SK-N-SH treated with all-trans-retinoic acid at 6 μM for 48 hours (cell line): ENCODE data around the gene BST1.

Experiments used
- ATAC-seq: fragments of 200-7000 bp; cut with Tn5 transposase; 3 replicates; pipeline ENCODE4 v1.9.1; 2020; ENCODE audit warnings: mild to moderate bottlenecking, moderate library complexity
- CSDC2 ChIP-seq: fragments of 250-450 bp; sonication (Bioruptor Pico); IDR thresholded peaks from 2 replicates; pipeline ENCODE4 v1.5.0; 2020; ENCODE audit warnings: mild to moderate bottlenecking, moderate library complexity
- ESRRG ChIP-seq: fragments of 250-450 bp; sonication (Bioruptor Pico); IDR thresholded peaks from 2 replicates; pipeline ENCODE4 v1.6.1; 2021; ENCODE audit warnings: mild to moderate bottlenecking
- GLIS3 ChIP-seq: fragments of 250-450 bp; sonication (Bioruptor Pico); IDR thresholded peaks from 2 replicates; pipeline ENCODE4 v1.5.0; 2020; ENCODE audit warnings: mild to moderate bottlenecking, moderate library complexity
- OSR1 ChIP-seq: fragments of 250-450 bp; sonication (Bioruptor Pico); IDR thresholded peaks from 2 replicates; pipeline ENCODE4 v1.8.0; 2022; ENCODE audit warnings: moderate library complexity, mild to moderate bottlenecking, inconsistent platforms
- SNAI2 ChIP-seq: fragments of 250-450 bp; sonication (Bioruptor Pico); IDR thresholded peaks from 2 replicates; pipeline ENCODE4 v1.5.0; 2020; ENCODE audit warnings: mild to moderate bottlenecking, moderate library complexity
- TOX ChIP-seq: fragments of 250-450 bp; sonication (Bioruptor Pico); IDR thresholded peaks from 2 replicates; pipeline ENCODE4 v1.8.0; 2021; ENCODE audit warnings: mild to moderate bottlenecking, moderate library complexity, borderline replicate concordance
- ZFP30 ChIP-seq: fragments of 450-650 bp; formaldehyde crosslinking; IDR thresholded peaks from 2 replicates; pipeline ENCODE4 v1.5.0; 2022; ENCODE audit warnings: mild to moderate bottlenecking, moderate library complexity
- TF ChIP-seq, protein P1 (sequence below): fragments of 250-450 bp; sonication (Bioruptor Pico); IDR thresholded peaks from 2 replicates; pipeline ENCODE4 v1.5.0; 2020; ENCODE audit warnings: mild to moderate bottlenecking, moderate library complexity
- TF ChIP-seq, protein P2 (sequence below): fragments of 250-450 bp; sonication (Bioruptor Pico); IDR thresholded peaks from 2 replicates; pipeline ENCODE4 v1.5.1; 2021; ENCODE audit warnings: mild to moderate bottlenecking, moderate library complexity

BST1 gene

DNA sequence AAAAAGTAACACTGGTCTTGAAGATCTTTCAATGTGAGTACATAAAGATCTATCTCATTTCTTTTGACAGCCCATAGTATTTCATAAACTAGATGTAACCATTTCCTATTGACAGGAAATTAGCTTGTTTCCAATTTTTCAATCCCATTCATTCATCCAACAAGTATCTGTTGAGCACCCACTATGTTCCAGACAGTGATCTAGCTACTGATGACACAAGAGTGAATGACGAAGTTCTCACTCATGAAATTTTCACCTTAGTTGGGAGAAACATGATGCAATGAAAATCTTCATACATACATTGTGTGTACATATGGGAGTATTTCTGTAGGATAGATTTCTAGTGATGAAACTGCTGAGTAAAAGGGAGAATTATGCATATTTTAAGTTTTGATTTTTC lies 76.9 kb downstream of the BST1 start:
- TF ChIP-seq GLIS3 (CRISPR knock-in tag) = no peak
- TF ChIP-seq CSDC2 (CRISPR knock-in tag) = no peak
- TF ChIP-seq ZFP30 = no peak
- TF ChIP-seq, protein P1, sequence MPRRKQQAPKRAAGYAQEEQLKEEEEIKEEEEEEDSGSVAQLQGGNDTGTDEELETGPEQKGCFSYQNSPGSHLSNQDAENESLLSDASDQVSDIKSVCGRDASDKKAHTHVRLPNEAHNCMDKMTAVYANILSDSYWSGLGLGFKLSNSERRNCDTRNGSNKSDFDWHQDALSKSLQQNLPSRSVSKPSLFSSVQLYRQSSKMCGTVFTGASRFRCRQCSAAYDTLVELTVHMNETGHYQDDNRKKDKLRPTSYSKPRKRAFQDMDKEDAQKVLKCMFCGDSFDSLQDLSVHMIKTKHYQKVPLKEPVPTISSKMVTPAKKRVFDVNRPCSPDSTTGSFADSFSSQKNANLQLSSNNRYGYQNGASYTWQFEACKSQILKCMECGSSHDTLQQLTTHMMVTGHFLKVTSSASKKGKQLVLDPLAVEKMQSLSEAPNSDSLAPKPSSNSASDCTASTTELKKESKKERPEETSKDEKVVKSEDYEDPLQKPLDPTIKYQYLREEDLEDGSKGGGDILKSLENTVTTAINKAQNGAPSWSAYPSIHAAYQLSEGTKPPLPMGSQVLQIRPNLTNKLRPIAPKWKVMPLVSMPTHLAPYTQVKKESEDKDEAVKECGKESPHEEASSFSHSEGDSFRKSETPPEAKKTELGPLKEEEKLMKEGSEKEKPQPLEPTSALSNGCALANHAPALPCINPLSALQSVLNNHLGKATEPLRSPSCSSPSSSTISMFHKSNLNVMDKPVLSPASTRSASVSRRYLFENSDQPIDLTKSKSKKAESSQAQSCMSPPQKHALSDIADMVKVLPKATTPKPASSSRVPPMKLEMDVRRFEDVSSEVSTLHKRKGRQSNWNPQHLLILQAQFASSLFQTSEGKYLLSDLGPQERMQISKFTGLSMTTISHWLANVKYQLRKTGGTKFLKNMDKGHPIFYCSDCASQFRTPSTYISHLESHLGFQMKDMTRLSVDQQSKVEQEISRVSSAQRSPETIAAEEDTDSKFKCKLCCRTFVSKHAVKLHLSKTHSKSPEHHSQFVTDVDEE (CRISPR knock-in tag) = no peak
- TF ChIP-seq OSR1 = no peak
- no peak for TF ChIP-seq ESRRG (CRISPR knock-in tag)
- TF ChIP-seq, protein P2, sequence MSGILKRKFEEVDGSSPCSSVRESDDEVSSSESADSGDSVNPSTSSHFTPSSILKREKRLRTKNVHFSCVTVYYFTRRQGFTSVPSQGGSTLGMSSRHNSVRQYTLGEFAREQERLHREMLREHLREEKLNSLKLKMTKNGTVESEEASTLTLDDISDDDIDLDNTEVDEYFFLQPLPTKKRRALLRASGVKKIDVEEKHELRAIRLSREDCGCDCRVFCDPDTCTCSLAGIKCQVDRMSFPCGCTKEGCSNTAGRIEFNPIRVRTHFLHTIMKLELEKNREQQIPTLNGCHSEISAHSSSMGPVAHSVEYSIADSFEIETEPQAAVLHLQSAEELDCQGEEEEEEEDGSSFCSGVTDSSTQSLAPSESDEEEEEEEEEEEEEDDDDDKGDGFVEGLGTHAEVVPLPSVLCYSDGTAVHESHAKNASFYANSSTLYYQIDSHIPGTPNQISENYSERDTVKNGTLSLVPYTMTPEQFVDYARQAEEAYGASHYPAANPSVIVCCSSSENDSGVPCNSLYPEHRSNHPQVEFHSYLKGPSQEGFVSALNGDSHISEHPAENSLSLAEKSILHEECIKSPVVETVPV (CRISPR knock-in tag) = no peak
- no peak for TF ChIP-seq SNAI2 (CRISPR knock-in tag)
- no peak for ATAC-seq

DNA sequence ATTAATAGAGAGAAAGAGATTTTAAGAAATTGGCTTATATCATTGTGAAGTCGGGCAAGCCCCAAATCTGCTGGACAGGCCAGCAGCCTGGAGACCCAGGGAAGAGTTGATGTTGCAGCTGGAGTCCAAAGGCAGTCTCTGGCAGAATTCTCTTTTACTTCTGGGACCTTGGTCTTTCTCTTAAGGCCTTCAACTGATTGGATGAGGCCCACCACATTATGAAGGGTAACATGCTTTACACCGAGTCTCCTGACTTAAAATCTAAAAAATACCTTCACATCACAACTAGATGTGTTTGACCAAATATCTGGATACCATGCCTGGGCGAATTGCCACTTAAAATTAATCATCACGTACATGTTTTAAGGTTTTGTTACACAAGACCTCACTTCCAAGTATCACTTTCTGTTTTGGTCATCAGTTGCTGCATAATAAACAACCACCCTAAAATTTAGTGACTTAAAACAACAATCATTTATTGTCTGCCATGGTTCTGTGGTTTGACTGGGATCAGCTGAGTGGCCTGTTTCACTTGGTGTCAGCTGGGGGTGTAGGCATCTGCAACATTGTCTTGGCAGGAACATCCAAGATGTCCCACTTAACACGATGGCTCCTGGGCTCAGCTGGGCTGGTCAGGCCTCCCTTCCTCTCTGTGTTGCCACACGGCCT lies 78.7 kb downstream of the BST1 start:
- no peak for ATAC-seq

More for the DNA sequence above, 78.7 kb downstream of the BST1 start:
- TF ChIP-seq TOX (CRISPR knock-in tag) = no peak
